T-cell (primary cell): ENCODE data around the gene SELENOV. TPM values are rescaled to one million over a fixed set of nuclear protein-coding genes. Genes with fewer than 3 reads are reported as not detected.

ENCODE experiments used
- ATAC-seq, 4 experiments: fragments of 200-7000 bp in 3 of 4; fragments of 150-1000 bp in 1 of 4; cut with Tn5 transposase; replicated peaks in 1 of 4; 1 replicate in 3 of 4; 2 replicates in 1 of 4; pipeline ENCODE4 v1.10.0; 2021; ENCODE audit warnings: moderate library complexity in 3 of 4, mild to moderate bottlenecking in 2 of 4, moderate number of reproducible peaks in 1 of 4
- CTCF ChIA-PET, 2 donors: fragments of 300-600 bp; sonication (Branson Sonifier 250); formaldehyde crosslinking; loops; one replicate each; lab custom pipeline; 2022; ENCODE audit warnings: antibody characterized with exemption in 2 of 2; lab: Charles Lee
- POLR2A ChIA-PET, 2 donors: fragments of 300-600 bp; sonication (Branson Sonifier 250); formaldehyde crosslinking; loops; one replicate each; lab custom pipeline; 2022; ENCODE audit warnings: antibody characterized with exemption in 2 of 2; lab: Charles Lee
- DNase-seq, 35 experiments: peaks; one replicate each; pipeline versions ENCODE4 v3.0.0 to v3.0.0-alpha.2; 2013 to 2023
- H3K27ac ChIP-seq: one replicate; pipeline ENCODE4 v1.5.1; 2013; ENCODE audit warnings: low read length
- H3K27me3 ChIP-seq, 2 experiments: replicated peaks in 1 of 2; 1 replicate in 1 of 2; 2 replicates in 1 of 2; pipeline versions ENCODE4 v1.6.1 to v1.7.0; 2013; ENCODE audit warnings: low read length in 1 of 2, mixed read lengths in 1 of 2; ENCODE audit not compliant: control insufficient read depth in 2 of 2, insufficient read depth in 2 of 2; ENCODE audit errors: extremely low read depth in 1 of 2
- H3K36me3 ChIP-seq, 2 donors: 1 replicate in 1 of 2; 2 replicates in 1 of 2; pipeline versions ENCODE4 v1.6.1 to v1.7.0; 2013; ENCODE audit warnings: low read length in 1 of 2; ENCODE audit not compliant: control insufficient read depth in 2 of 2, insufficient read depth in 1 of 2; ENCODE audit errors: extremely low read depth in 1 of 2
- H3K4me1 ChIP-seq, 2 experiments: 1 replicate in 1 of 2; 2 replicates in 1 of 2; pipeline versions ENCODE4 v1.6.1 to v1.7.0; 2013; ENCODE audit warnings: low read length in 2 of 2, mixed read lengths in 1 of 2; ENCODE audit not compliant: insufficient read depth in 2 of 2, control insufficient read depth in 1 of 2; ENCODE audit errors: extremely low read depth in 1 of 2
- H3K4me3 ChIP-seq, 2 donors: 1 replicate in 1 of 2; 2 replicates in 1 of 2; pipeline versions ENCODE4 v1.5.1 to v1.7.0; 2013; ENCODE audit warnings: mild to moderate bottlenecking in 2 of 2, low read length in 1 of 2, moderate library complexity in 1 of 2; ENCODE audit not compliant: control insufficient read depth in 1 of 2; ENCODE audit errors: extremely low read depth in 1 of 2
- H3K9me3 ChIP-seq: 2 replicates; pipeline ENCODE4 v1.7.0; 2013
- H3K27ac Mint-ChIP-seq, 2 donors: one replicate each; pipeline ENCODE4 v1.8.0; 2020 to 2021; ENCODE audit warnings: mild to moderate bottlenecking in 2 of 2, mixed read lengths in 2 of 2
- H3K27me3 Mint-ChIP-seq, 2 donors: one replicate each; pipeline ENCODE4 v1.8.0; 2021 to 2022; ENCODE audit warnings: mixed read lengths in 2 of 2
- H3K36me3 Mint-ChIP-seq: one replicate; pipeline ENCODE4 v1.8.0; 2021; ENCODE audit warnings: mixed read lengths
- H3K4me1 Mint-ChIP-seq, 3 donors: one replicate each; pipeline ENCODE4 v1.8.0; 2020 to 2022; ENCODE audit warnings: mixed read lengths in 3 of 3, mild to moderate bottlenecking in 1 of 3
- H3K4me3 Mint-ChIP-seq, 3 donors: one replicate each; pipeline ENCODE4 v1.8.0; 2020 to 2022; ENCODE audit warnings: mild to moderate bottlenecking in 3 of 3, mixed read lengths in 3 of 3, moderate library complexity in 3 of 3
- H3K9me3 Mint-ChIP-seq, 3 donors: one replicate each; pipeline ENCODE4 v1.8.0; 2020 to 2022; ENCODE audit warnings: mixed read lengths in 3 of 3
- WGBS: methylation state at CpG from one replicate; pipeline ENCODE4 v1.1.5; 2013; ENCODE audit warnings: missing lambda C conversion rate; ENCODE audit not compliant: insufficient coverage; 5-methylcytosine and 5-hydroxymethylcytosine counted together
- total RNA-seq, 35 experiments: library from RNA in 6 of 35; stranded (reverse) in 6 of 35; fragments of 120-200 nt in 1 of 35; gene quantifications; one replicate each; pipeline versions ENCODE4 v1.2.1 to v1.2.4 and lab custom pipeline; 2013 to 2026

The SELENOV gene
- total RNA-seq, 5 donors from 2014 or later (not counting 1 experiment from before 2014, with no cell fraction given): not detected

DNA sequence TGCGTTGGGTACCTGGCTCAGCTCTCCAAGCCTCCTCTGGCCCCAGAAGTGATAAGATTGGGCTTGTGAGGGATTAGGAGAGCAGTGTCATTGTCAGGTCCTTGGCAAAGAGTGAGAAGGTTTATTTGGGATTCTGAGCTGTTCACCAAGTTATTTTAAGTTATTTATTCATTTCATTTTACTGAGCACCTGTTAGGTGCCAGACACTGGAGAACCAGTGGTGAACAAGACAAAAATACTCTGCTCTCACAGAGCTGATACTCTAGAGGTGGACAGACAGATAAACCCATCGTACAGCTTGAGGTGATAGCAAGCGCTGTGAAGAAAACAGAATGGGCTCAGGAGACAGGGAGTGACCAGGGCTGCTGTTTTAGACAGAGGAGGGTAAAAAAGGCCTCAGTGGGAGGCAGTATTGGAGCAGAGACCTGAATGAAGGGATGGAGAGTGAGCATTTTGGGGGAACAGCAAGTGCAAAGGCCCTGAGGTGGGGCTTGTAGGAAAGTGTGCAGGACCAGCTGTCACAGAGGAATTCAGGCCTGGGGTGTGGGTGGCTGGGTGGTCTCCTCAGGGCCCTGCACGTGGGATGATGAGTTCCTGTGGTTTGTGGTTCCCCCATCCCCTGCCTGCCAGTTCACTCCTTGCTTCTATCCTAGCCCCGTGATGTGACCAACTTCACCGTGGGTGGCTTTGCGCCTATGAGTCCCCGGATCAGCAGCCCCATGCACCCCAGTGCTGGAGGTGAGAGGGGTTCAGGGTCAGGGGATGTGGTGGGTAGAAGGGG lies 43.0 kb upstream of the SELENOV start:
- 65% methylated on average over 8 of the region's 8 CpGs for WGBS
- Histone ChIP-seq H3K9me3 (no peaks in the 10 kb centered on the region), H3K27me3 (no peaks in the 10 kb centered on the region), H3K27ac (no peak overlapping the region), H3K36me3 (peaks cover 34 to 91% of the 10 kb centered on the region in 2 donors), H3K4me3 (no peak overlapping the region), H3K4me1 (no peaks in the 10 kb centered on the region)
- POLR2A ChIA-PET: interaction anchor here (0.6 kb wide), 3 partner anchors 19 to 70 kb away, joined by 3 read pairs; no protein-coding TSS in a partner anchor
- no peak overlapping the region for H3K27ac Mint-ChIP-seq
- no peaks in the 10 kb centered on the region for H3K9me3 Mint-ChIP-seq
- ATAC-seq (no peak), DNase-seq (no peak)
- no peak overlapping the region for H3K4me3 Mint-ChIP-seq
- CTCF ChIA-PET: no interaction called here
- H3K4me1 Mint-ChIP-seq: peaks cover 0 to 14% (median 0%) of the 10 kb centered on the region in 3 donors
- H3K27me3 Mint-ChIP-seq: no peaks in the 10 kb centered on the region
- peaks cover 69% of the 10 kb centered on the region for H3K36me3 Mint-ChIP-seq

GRCh38 chr19:39472746-39473442 lies 42.0 kb upstream of the SELENOV start:
- CTCF ChIA-PET: interaction anchor here in 1 of 2 donors (0.5 kb wide), 1 partner anchor 19 kb away, joined by 10 read pairs; no protein-coding TSS in a partner anchor
- Mint-ChIP-seq H3K27ac (no peak overlapping the region), H3K36me3 (peaks cover 61% of the 10 kb centered on the region), H3K4me1 (peaks cover 0 to 14% (median 0%) of the 10 kb centered on the region in 3 donors), H3K27me3 (no peaks in the 10 kb centered on the region), H3K9me3 (no peaks in the 10 kb centered on the region), H3K4me3 (no peak overlapping the region)
- DNase-seq: no peak
- no peaks in the 10 kb centered on the region for H3K9me3 ChIP-seq
- H3K36me3 ChIP-seq: peaks cover 34 to 82% of the 10 kb centered on the region in 2 donors
- no peak overlapping the region for H3K4me3 ChIP-seq
- WGBS: 89% methylated on average over 17 of the region's 32 CpGs
- no peaks in the 10 kb centered on the region for H3K4me1 ChIP-seq
- POLR2A ChIA-PET: no interaction called here
- no peaks in the 10 kb centered on the region for H3K27me3 ChIP-seq
- ATAC-seq: no peak
- no peak overlapping the region for H3K27ac ChIP-seq

DNA sequence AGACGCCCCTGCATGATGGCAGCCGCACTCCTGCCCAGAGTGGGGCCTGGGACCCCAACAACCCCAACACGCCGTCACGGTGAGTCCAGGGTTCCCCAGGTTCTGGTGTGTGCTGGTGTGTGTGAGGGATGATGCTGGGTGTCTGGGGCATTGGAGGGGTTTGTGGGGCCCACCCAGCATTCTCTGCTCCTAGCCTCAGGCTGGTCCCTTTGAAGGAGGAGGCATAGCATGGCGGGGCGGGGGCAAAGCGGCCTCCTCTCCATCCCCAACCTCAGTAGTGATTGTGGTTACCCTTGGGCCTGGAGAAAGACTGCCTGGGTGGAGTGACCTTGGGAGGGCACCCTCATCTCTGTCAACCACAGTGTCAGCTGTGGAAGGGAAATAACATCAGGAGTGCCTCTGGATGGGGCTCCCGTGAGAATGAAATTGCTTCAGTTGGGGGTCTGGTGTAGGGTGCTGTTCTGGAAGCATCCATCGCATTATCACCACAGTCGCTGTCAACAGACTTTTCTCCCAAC lies 41.4 kb upstream of the SELENOV start:
- Mint-ChIP-seq H3K27ac (no peak overlapping the region), H3K27me3 (no peaks in the 10 kb centered on the region), H3K36me3 (peaks cover 56% of the 10 kb centered on the region), H3K9me3 (no peaks in the 10 kb centered on the region), H3K4me3 (no peak overlapping the region), H3K4me1 (peaks cover 0 to 14% (median 0%) of the 10 kb centered on the region in 3 donors)
- no peak for DNase-seq
- Histone ChIP-seq H3K4me1 (no peaks in the 10 kb centered on the region), H3K27me3 (no peaks in the 10 kb centered on the region), H3K36me3 (peaks cover 34 to 77% of the 10 kb centered on the region in 2 donors), H3K9me3 (no peaks in the 10 kb centered on the region), H3K4me3 (no peak overlapping the region), H3K27ac (no peak overlapping the region)
- ChIA-PET POLR2A (no interaction called here), CTCF (interaction anchor here (0.5 to 2.4 kb wide), 5 partner anchors 18 to 59 kb away, joined by 3 to 11 read pairs (median 10); partner anchors contain the start of genes EID2B (in 1 of the 2) and RPS16 (in 1 of the 2))
- peak in 2 of 4 experiments; percentile 6 to 13 for ATAC-seq
- WGBS: no CpG with 5 or more reads among the region's 11 CpGs

GRCh38 chr19:39474139-39474620 lies 40.8 kb upstream of the SELENOV start:
- Histone ChIP-seq H3K4me3 (no peak overlapping the region), H3K27me3 (no peaks in the 10 kb centered on the region), H3K4me1 (no peaks in the 10 kb centered on the region), H3K9me3 (no peaks in the 10 kb centered on the region), H3K27ac (peak overlapping the region; percentile 4), H3K36me3 (peaks cover 29 to 70% of the 10 kb centered on the region in 2 donors)
- ATAC-seq (peak; percentile 71 to 81 (median 75)), DNase-seq (peak; percentile 42 to 82 (median 69))
- H3K4me3 Mint-ChIP-seq: no peak overlapping the region
- CTCF ChIA-PET: interaction anchor here (0.5 to 2.4 kb wide), 7 partner anchors 28 to 1050 kb away, joined by 3 to 11 read pairs (median 5); partner anchors contain the start of genes EID2B (in 1 of the 2) and RPS16 (in 1 of the 2)
- H3K9me3 Mint-ChIP-seq: no peaks in the 10 kb centered on the region
- POLR2A ChIA-PET: interaction anchor here in 1 of 2 donors (0.6 kb wide), 1 partner anchor 11 kb away, joined by 3 read pairs; no protein-coding TSS in a partner anchor
- H3K4me1 Mint-ChIP-seq: peaks cover 0 to 14% (median 0%) of the 10 kb centered on the region in 3 donors
- peaks cover 49% of the 10 kb centered on the region for H3K36me3 Mint-ChIP-seq
- peak overlapping the region in 1 of 2 donors; percentile 34 for H3K27ac Mint-ChIP-seq
- no peaks in the 10 kb centered on the region for H3K27me3 Mint-ChIP-seq
- WGBS: 85% methylated on average over 5 of the region's 9 CpGs

DNA sequence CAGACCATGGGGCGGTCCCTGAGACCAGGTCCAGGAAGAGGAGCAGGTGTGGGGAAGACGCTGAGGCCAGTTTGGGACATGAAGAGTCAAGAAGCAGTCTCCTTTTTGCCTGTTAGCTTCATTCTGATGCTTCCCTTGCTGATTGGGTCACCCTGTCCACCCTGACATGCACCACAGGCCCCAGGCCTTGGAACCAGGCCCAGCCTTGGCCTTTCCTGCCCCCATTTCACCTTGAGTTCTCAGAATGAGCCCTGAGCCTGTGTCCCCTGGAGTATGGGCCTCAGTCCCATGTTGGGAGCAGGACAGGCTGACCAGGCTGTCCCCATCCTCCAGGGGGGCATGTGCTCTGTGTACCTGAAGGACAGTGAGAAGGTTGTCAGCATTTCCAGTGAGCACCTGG lies 39.2 kb upstream of the SELENOV start:
- Histone ChIP-seq H3K4me1 (peaks cover 0 to 9% of the 10 kb centered on the region in 2 experiments), H3K36me3 (peaks cover 26 to 54% of the 10 kb centered on the region in 2 donors), H3K27me3 (no peaks in the 10 kb centered on the region), H3K27ac (no peak overlapping the region), H3K4me3 (no peak overlapping the region), H3K9me3 (no peaks in the 10 kb centered on the region)
- no peak for DNase-seq
- Mint-ChIP-seq H3K36me3 (peaks cover 35% of the 10 kb centered on the region), H3K27me3 (no peaks in the 10 kb centered on the region), H3K4me3 (no peak overlapping the region), H3K4me1 (peaks cover 11 to 19% (median 12%) of the 10 kb centered on the region in 3 donors), H3K9me3 (no peaks in the 10 kb centered on the region), H3K27ac (no peak overlapping the region)
- WGBS: 100% methylated on average over 2 of the region's 2 CpGs
- ChIA-PET POLR2A (no interaction called here), CTCF (interaction anchor here (0.6 to 2.4 kb wide), 8 partner anchors 25 to 1518 kb away, joined by 3 to 6 read pairs (median 4); partner anchors contain the start of gene RPS16 (in 1 of the 2))
- no peak for ATAC-seq
